Measurements from ENCODE around the gene TMEM131.

DNA sequence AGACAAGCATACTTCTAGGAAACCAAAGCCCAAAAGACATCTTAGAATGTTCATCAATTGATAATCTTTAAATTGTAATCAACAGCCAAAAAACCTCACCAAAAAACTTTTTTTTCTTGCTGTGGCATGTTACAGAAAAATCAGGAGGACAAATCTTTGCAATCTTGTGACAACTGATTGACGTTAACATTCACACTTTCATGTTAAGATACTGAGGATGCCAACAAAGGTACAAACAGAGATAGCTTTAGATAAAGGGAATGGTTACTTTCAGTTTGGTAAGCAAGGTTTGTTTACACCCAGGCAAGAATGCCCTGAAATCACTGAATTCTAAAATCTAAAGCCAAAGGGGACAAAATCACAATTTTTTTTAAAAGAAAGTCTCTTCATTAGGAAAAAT lies 190.0 kb downstream of the TMEM131 start:
- TF ChIP-seq CTCF (conservative IDR thresholded peaks at IDR 0.05) = no peak
- TF ChIP-seq EZH2 (IDR thresholded peaks at IDR 0.05; ENCODE audit: low read depth) = no peak

All from PC-9 (cell line).